Heart left ventricle (tissue), 16 donors: ENCODE measurements around the gene PCDHGA6. TPM values are rescaled to one million over a fixed set of nuclear protein-coding genes. Genes with fewer than 3 reads are reported as not detected.
A peak's percentile ranks its signal among the peaks of the same experiment; 100 is the strongest.

Experiments used
- ATAC-seq, 4 donors: fragments of 200-7000 bp; cut with Tn5 transposase; one replicate each; pipeline ENCODE4 v1.9.1; 2020 to 2022; ENCODE audit warnings: moderate library complexity in 4 of 4, mild to moderate bottlenecking in 3 of 4, moderate number of reproducible peaks in 1 of 4
- DNase-seq, 5 donors: peaks; one replicate each; pipeline ENCODE4 v3.0.0-alpha.2; 2020
- H3K27ac ChIP-seq, 12 donors: fragments of 200-600 bp; sonication (generic) in 4 of 12; one replicate each; pipeline versions ENCODE4 v1.5.0 to v1.8.0; 2016 to 2022; ENCODE audit warnings: mild to moderate bottlenecking in 2 of 12
- H3K27me3 ChIP-seq, 9 donors: fragments of 200-600 bp; sonication (generic) in 2 of 9; one replicate each; pipeline versions ENCODE4 v1.5.1 to v1.8.0; 2016 to 2022; ENCODE audit warnings: mild to moderate bottlenecking in 3 of 9
- H3K36me3 ChIP-seq, 9 donors: fragments of 200-600 bp; sonication (generic) in 2 of 9; one replicate each; pipeline versions ENCODE4 v1.5.0 to v1.8.0; 2018 to 2022; ENCODE audit warnings: mild to moderate bottlenecking in 2 of 9
- H3K4me1 ChIP-seq, 12 donors: fragments of 200-600 bp; sonication (generic) in 4 of 12; one replicate each; pipeline versions ENCODE4 v1.5.0 to v1.8.0; 2016 to 2022; ENCODE audit warnings: mild to moderate bottlenecking in 3 of 12
- H3K4me3 ChIP-seq, 12 donors: fragments of 200-600 bp; sonication (generic) in 4 of 12; one replicate each; pipeline versions ENCODE4 v1.5.0 to v1.8.0; 2017 to 2022; ENCODE audit warnings: mild to moderate bottlenecking in 9 of 12, moderate library complexity in 4 of 12
- H3K9me3 ChIP-seq, 12 donors: fragments of 200-600 bp; sonication (generic) in 4 of 12; one replicate each; pipeline versions ENCODE4 v1.5.0 to v1.8.0; 2016 to 2022; ENCODE audit warnings: mild to moderate bottlenecking in 1 of 12
- CTCF ChIP-seq, 12 donors: fragments of 200-600 bp; sonication (generic) in 4 of 12; IDR thresholded peaks; one replicate each; pipeline versions ENCODE4 v1.5.0 to v1.8.0; 2018 to 2022; ENCODE audit warnings: antibody characterized with exemption in 12 of 12, mild to moderate bottlenecking in 5 of 12
- POLR2A ChIP-seq, 2 donors: fragments of 450-650 bp; IDR thresholded peaks; one replicate each; pipeline ENCODE4 v1.6.1; 2017; ENCODE audit warnings: antibody characterized with exemption in 2 of 2, mild to moderate bottlenecking in 2 of 2, moderate library complexity in 2 of 2
- WGBS, 4 donors: extraction: QIAGEN DNeasy Blood & Tissue Kit in 2 of 4; methylation state at CpG; one replicate each; pipeline versions ENCODE4 v1.1.5 to v1.1.7; 2013 to 2018; 5-methylcytosine and 5-hydroxymethylcytosine counted together
- intact Hi-C, 10 donors: fragments of 100-400 bp; cut with DNase I; formaldehyde crosslinking; loops; one replicate each; pipeline versions ENCODE4 v1.11.1 to v1.14.2; 2022
- long read RNA-seq, 3 donors: library from polyadenylated mRNA; unstranded; transcript quantifications; one replicate each; pipeline ENCODE4 v2.0.0, GENCODE V29; 2020 to 2021
- polyA plus RNA-seq, 2 donors: library from polyadenylated mRNA; stranded (reverse); fragments of 200-250 nt; gene quantifications; one replicate each; pipeline ENCODE4 v1.2.3, GENCODE V29; 2013
- total RNA-seq, 9 donors: library from RNA; depleted of rRNA in 2 of 9; stranded (reverse); fragments of >200 nt in 2 of 9; fragmentation: NEBNext Ultra II Directional in 3 of 9; extraction: Animal tissue kit (Norgen Biotek cat#: 25700) in 3 of 9; gene quantifications; one replicate each; pipeline versions ENCODE4 v1.1.0 to v1.2.4, GENCODE V29; 2016 to 2023
- donor health status: ischemic (EF 13 %, LVEDD 7.1; RV severe dilation, severe dysfunction).
- donor health status: healthy with polysubstance abuse.
- donor health status: DM: no; HTN: yes; CAD: no.
- donor health status: DM: no; HTN: no; CAD: no.
- donor health status: ischemic (EF 25% LVEDD 6.9; RV normal size, moderate dysfunction).
- donor health status: ischemic (EF 25% LVEDD 5.7; RV mildly dilated, moderate dysfunction).
- donor health status: healthy.
- donor health status: DM: yes; HTN: yes; CAD: no.
- donor health status: ischemic (EF 35%, LVEDD 5.7; RV mildly dilated, moderate dysfunction).
- donor health status: nonischemic (EF 11% LVEDD 7.7; RV severe dilation, severe dysfunction).
- donor health status: DM: yes; HTN: yes; CAD: no.
- donor health status: PGD.
- donor health status: ischemic (EF 29% LVEDD 5.4; RV normal size, mild dysfunction).
- donor health status: nonischemic (EF 23%, LVEDD 6.1; RV moderate dilation, normal function).

The PCDHGA6 gene
- total RNA-seq, result 10 to 100 TPM in 1 of 9 donors, 1 to 10 TPM in 8; 3.6 to 10.3 (median 7.7) TPM
- 1 to 10 TPM; 2.2 to 6.7 TPM for polyA plus RNA-seq
- long read RNA-seq, donor 1, full-length matches to known transcripts, result 1 of 1 reads
- long read RNA-seq, donor 1, partial matches to known transcripts, result 0 of 1 reads
- long read RNA-seq, donor 1, other reads (novel, unspliced or antisense), result 0 of 1 reads
- long read RNA-seq, donor 2, full-length matches to known transcripts, result 1 of 2 reads
- long read RNA-seq, donor 2, partial matches to known transcripts, result 0 of 2 reads
- long read RNA-seq, donor 2, other reads (novel, unspliced or antisense), result 1 of 2 reads
- long read RNA-seq, donor 3, full-length matches to known transcripts, result 1 of 1 reads
- long read RNA-seq, donor 3, partial matches to known transcripts, result 0 of 1 reads
- long read RNA-seq, donor 3, other reads (novel, unspliced or antisense), result 0 of 1 reads

GRCh38 chr5:141373673-141374317, at the start of gene PCDHGA6:
TSS of gene PCDHGA6 (plus strand) at chr5:141373891. CDS start at chr5:141374084, 193 bp downstream.
- ATAC-seq (no peak), DNase-seq (no peak)
- H3K36me3 ChIP-seq, result peaks cover 0 to 36% (median 0%) of the 10 kb centered on the region in 9 donors
- WGBS, 4 donors, result 25 to 41% (median 30%) methylated on average over 25 to 27 of the region's 27 CpGs
- H3K4me1 ChIP-seq, result peaks cover 0 to 31% (median 2%) of the 10 kb centered on the region in 12 donors
- H3K4me3 ChIP-seq, result peak within 1 kb of the TSS in 10 of 12 donors; percentile 9 to 42 (median 31)
- TF ChIP-seq CTCF (IDR thresholded peaks at IDR 0.05) (peak in 11 of 12 donors; percentile 19 to 50 (median 41)), POLR2A (IDR thresholded peaks at IDR 0.05) (no peak)
- peaks cover 0 to 99% (median 64%) of the 10 kb centered on the region in 12 donors for H3K9me3 ChIP-seq
- peaks cover 0 to 31% (median 0%) of the 10 kb centered on the region in 9 donors for H3K27me3 ChIP-seq
- no peak within 1 kb of the TSS for H3K27ac ChIP-seq
- intact Hi-C loops, result no loop called here

GRCh38 chr5:141326088-141326854, 47.4 kb upstream of the PCDHGA6 start:
- TF ChIP-seq POLR2A (IDR thresholded peaks at IDR 0.05) (peak in 1 of 2 donors; percentile 50), CTCF (IDR thresholded peaks at IDR 0.05) (peak; percentile 37 to 71 (median 56))
- H3K27me3 ChIP-seq, result peaks cover 0 to 10% (median 0%) of the 10 kb centered on the region in 9 donors
- H3K9me3 ChIP-seq, result peaks cover 0 to 59% (median 17%) of the 10 kb centered on the region in 12 donors
- H3K36me3 ChIP-seq, result peaks cover 0 to 6% (median 0%) of the 10 kb centered on the region in 9 donors
- 6 to 12% (median 8%) methylated on average over 27 of the region's 27 CpGs for WGBS, 4 donors
- DNase-seq (peak; percentile 63 to 82 (median 74)), ATAC-seq (peak; percentile 77 to 94 (median 92))
- intact Hi-C loops, result loop anchor here in 4 of 10 donors (5.0 to 10.0 kb wide), 3 partner anchors 199 to 239 kb away; no protein-coding TSS in a partner anchor
- peak overlapping the region; percentile 14 to 63 (median 52) for H3K4me3 ChIP-seq
- peaks cover 0 to 9% (median 1%) of the 10 kb centered on the region in 12 donors for H3K4me1 ChIP-seq
- H3K27ac ChIP-seq, result peak overlapping the region; percentile 36 to 84 (median 76)

GRCh38 chr5:141328231-141328630, 45.5 kb upstream of the PCDHGA6 start:
- H3K9me3 ChIP-seq, result peaks cover 0 to 64% (median 23%) of the 10 kb centered on the region in 12 donors
- TF ChIP-seq CTCF (IDR thresholded peaks at IDR 0.05) (no peak), POLR2A (IDR thresholded peaks at IDR 0.05) (no peak)
- no peak overlapping the region for H3K4me3 ChIP-seq
- intact Hi-C loops, result loop anchor here in 4 of 10 donors (5.0 to 10.0 kb wide), 3 partner anchors 197 to 237 kb away; no protein-coding TSS in a partner anchor
- peaks cover 0 to 14% (median 0%) of the 10 kb centered on the region in 9 donors for H3K27me3 ChIP-seq
- no peak for ATAC-seq
- H3K4me1 ChIP-seq, result peaks cover 0 to 5% (median 0%) of the 10 kb centered on the region in 12 donors
- no peak for DNase-seq
- 80 to 85% (median 82%) methylated on average over 7 to 8 of the region's 8 CpGs for WGBS, 4 donors
- H3K27ac ChIP-seq, result no peak overlapping the region
- H3K36me3 ChIP-seq, result peaks cover 0 to 7% (median 0%) of the 10 kb centered on the region in 9 donors
